AG04450 (cell line): ENCODE results near the gene MPV17L2. TPM values are rescaled to one million over a fixed set of nuclear protein-coding genes. Genes with fewer than 3 reads are reported as not detected.

ENCODE experiments used
- CTCF ChIA-PET: fragments of 300-600, 350-600 bp; formaldehyde crosslinking; extraction: SDS; loops from one replicate; lab custom pipeline; 2022; ENCODE audit warnings: antibody characterized with exemption, inconsistent platforms; lab: Charles Lee
- POLR2A ChIA-PET: fragments of 350-600 bp; formaldehyde crosslinking; extraction: SDS; loops from one replicate; lab custom pipeline; 2021; ENCODE audit warnings: antibody characterized with exemption, inconsistent platforms; lab: Yijun Ruan, JAX
- DNase-seq: peaks from one replicate; pipeline ENCODE4 v3.0.0-alpha.2; 2011; ENCODE audit warnings: low read depth, low spot score
- H3K27ac ChIP-seq: one replicate; pipeline ENCODE4 v1.5.1; 2012; ENCODE audit warnings: low read depth, low read length, control low read depth
- H3K27me3 ChIP-seq: one replicate; pipeline ENCODE4 v1.6.0; 2012; ENCODE audit warnings: low read length; ENCODE audit not compliant: control insufficient read depth, insufficient read depth
- H3K4me3 ChIP-seq: 2 replicates; pipeline ENCODE4 v1.5.1; 2011; ENCODE audit warnings: mild to moderate bottlenecking, low read depth, low read length, control low read depth
- H3K9me3 ChIP-seq: 2 replicates; pipeline ENCODE4 v1.5.1; 2012; ENCODE audit warnings: low read length; ENCODE audit not compliant: control insufficient read depth, insufficient read depth
- CTCF ChIP-seq: IDR thresholded peaks from 2 replicates; pipeline ENCODE4 v1.5.1; 2011; ENCODE audit warnings: low read depth, low read length, control low read depth, inconsistent platforms
- polyA plus RNA-seq: library from polyadenylated mRNA; depleted of rRNA; stranded (reverse); fragments of >200 nt; gene quantifications from 2 replicates; pipeline ENCODE4 v1.2.3, GENCODE V29; 2011

MPV17L2 gene
- polyA plus RNA-seq, 1 experiment: 8.2 TPM

GRCh38 chr19:18216789-18217188 is 23.8 kb downstream of the MPV17L2 start:
- Histone ChIP-seq H3K27ac (no peak overlapping the region), H3K4me3 (no peak overlapping the region), H3K9me3 (no peaks in the 10 kb centered on the region; the same call in 1 of the 2 replicates), H3K27me3 (no peaks in the 10 kb centered on the region)
- ChIA-PET CTCF (no interaction called here), POLR2A (interaction anchor here (0.7 kb wide), 1 partner anchor 65 kb away, joined by 3 read pairs; no protein-coding TSS in a partner anchor)
- no peak for TF ChIP-seq CTCF
- DNase-seq: no peak

- no peak for DNase-seq
- Histone ChIP-seq H3K9me3 (no peaks in the 10 kb centered on the region; the same call in 1 of the 2 replicates), H3K27ac (no peak overlapping the region), H3K27me3 (no peaks in the 10 kb centered on the region), H3K4me3 (no peak overlapping the region)
- POLR2A ChIA-PET: no interaction called here
- TF ChIP-seq CTCF: no peak
- CTCF ChIA-PET: interaction anchor here (2.0 kb wide), 1 partner anchor 10 kb away, joined by 6 read pairs; no protein-coding TSS in a partner anchor
Measured at GRCh38 chr19:18218159-18218558, 25.1 kb downstream of the MPV17L2 start.

GRCh38 chr19:18218600-18218999 is 25.6 kb downstream of the MPV17L2 start:
- Histone ChIP-seq H3K9me3 (no peaks in the 10 kb centered on the region; the same call in 1 of the 2 replicates), H3K4me3 (no peak overlapping the region), H3K27ac (no peak overlapping the region), H3K27me3 (no peaks in the 10 kb centered on the region)
- TF ChIP-seq CTCF: no peak
- CTCF ChIA-PET: interaction anchor here (1.9 to 2.0 kb wide), 2 partner anchors 10 to 33 kb away, joined by 6 to 7 read pairs; no protein-coding TSS in a partner anchor
- no peak for DNase-seq
- POLR2A ChIA-PET: interaction anchor here (0.5 kb wide), 1 partner anchor 26 kb away, joined by 3 read pairs; the partner anchor contains the start of gene MPV17L2

- Histone ChIP-seq H3K27ac (no peak overlapping the region), H3K27me3 (no peaks in the 10 kb centered on the region), H3K4me3 (no peak overlapping the region), H3K9me3 (peaks cover 3% of the 10 kb centered on the region; the same call in 1 of the 2 replicates)
- CTCF ChIA-PET: interaction anchor here (0.8 to 1.9 kb wide), 2 partner anchors 12 to 32 kb away, joined by 4 to 7 read pairs; no protein-coding TSS in a partner anchor
- TF ChIP-seq CTCF: no peak
- no peak for DNase-seq
- POLR2A ChIA-PET: interaction anchor here (0.5 kb wide), 1 partner anchor 93 kb away, joined by 3 read pairs; no protein-coding TSS in a partner anchor
Measured at GRCh38 chr19:18219911-18220631, 27.1 kb downstream of the MPV17L2 start.
